ENCODE measurements around the gene NOB1. TPM values are rescaled to one million over a fixed set of nuclear protein-coding genes. Genes with fewer than 3 reads are reported as not detected.
A peak's percentile ranks its signal among the peaks of the same experiment; 100 is the strongest.
"Not testable (repeated sequence)": the region's sequence is repeated elsewhere in the genome, so short reads cannot be mapped to it uniquely, and the experiment has no call there.

Gene NOB1
- total and polyA plus RNA-seq, 7 experiments from 2014 or later, result 24.1 to 72.8 (median 46.5) TPM

DNA sequence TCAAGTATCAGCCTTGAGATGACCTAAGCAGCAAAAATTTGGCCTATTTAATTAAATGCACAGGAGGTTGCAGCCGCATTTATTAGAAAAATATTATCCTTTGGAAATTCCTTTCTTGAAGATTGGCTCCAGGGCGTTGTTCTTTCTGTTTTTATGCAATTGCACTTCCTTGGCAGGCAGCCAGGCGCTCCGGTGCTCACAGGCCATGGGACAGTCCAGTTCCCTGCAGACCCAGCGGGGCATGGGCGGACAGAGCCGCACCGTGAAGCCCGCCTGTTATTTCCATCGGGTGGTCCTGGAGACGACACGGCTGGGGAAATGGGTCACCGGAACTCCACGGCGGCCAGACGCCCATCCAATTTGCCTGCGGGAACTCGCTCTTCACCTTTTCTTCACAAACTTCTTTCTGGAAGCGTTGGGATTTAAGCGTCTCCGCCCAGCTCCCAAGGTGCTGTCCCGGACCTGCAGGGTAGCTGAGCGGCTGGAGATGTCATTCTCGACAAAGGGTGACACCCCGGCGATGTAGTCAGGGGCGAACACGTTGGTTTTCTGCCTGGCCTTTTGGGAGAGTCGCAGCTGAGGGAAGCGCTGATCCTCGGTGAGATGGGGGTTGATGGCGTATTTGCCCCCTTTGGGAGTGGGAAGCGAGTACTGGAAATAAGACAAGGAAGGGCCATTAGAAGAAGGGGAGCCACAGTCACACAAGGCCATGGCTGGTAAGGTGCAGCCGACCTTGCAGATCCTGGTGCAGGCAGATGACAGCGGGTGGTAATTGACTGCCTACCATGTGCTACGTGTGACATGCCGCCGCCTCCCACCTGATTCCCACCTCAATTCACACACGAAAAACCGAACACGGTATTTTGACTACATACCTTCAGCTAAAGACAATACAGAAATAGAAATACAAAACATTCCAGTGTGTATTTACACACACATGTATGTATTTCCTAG lies 12.5 kb downstream of the NOB1 start:
- H3K9me3 ChIP-seq (ENCODE audit: control insufficient read depth in 2 of 3, low read length in 3 of 3), result no peaks in the 10 kb centered on the region
- H3K27me3 ChIP-seq (ENCODE audit: control insufficient read depth in 2 of 2, insufficient read depth in 2 of 2, low read length in 2 of 2), result no peaks in the 10 kb centered on the region
- Mint-ChIP-seq H3K27ac (no peak overlapping the region), H3K4me3 (no peak overlapping the region), H3K9me3 (no peaks in the 10 kb centered on the region), H3K27me3 (no peaks in the 10 kb centered on the region), H3K36me3 (peaks cover 13 to 48% (median 25%) of the 10 kb centered on the region in 5 donors), H3K4me1 (peaks cover 0 to 8% (median 0%) of the 10 kb centered on the region in 7 donors)
- DNase-seq (no peak), ATAC-seq (no peak)
- intact Hi-C loops (cut with micrococcal nuclease), result loop anchor here in 1 of 2 donors (2.0 kb wide), 1 partner anchor 15 kb away; the partner anchor contains the start of gene NQO1
- no peak overlapping the region for H3K27ac ChIP-seq (ENCODE audit: low read depth, low read length)
- H3K36me3 ChIP-seq (ENCODE audit: control insufficient read depth in 2 of 3, insufficient read depth in 3 of 3, low read length in 3 of 3), result peaks cover 12 to 71% (median 20%) of the 10 kb centered on the region in 3 experiments
- ChIA-PET CTCF (interaction anchor here (0.6 kb wide), 1 partner anchor 133 kb away, joined by 4 read pairs; no protein-coding TSS in a partner anchor), POLR2A (no interaction called here)
- no peak overlapping the region for H3K4me3 ChIP-seq (ENCODE audit: low read length)
- H3K4me1 ChIP-seq (ENCODE audit: control insufficient read depth in 2 of 2, insufficient read depth in 2 of 2, low read length in 2 of 2), result no peaks in the 10 kb centered on the region

- DNase-seq (no peak), ATAC-seq (no peak)
- Mint-ChIP-seq H3K36me3 (peaks cover 13 to 45% (median 24%) of the 10 kb centered on the region in 5 donors), H3K27ac (no peak overlapping the region), H3K4me1 (peaks cover 0 to 8% (median 0%) of the 10 kb centered on the region in 7 donors), H3K4me3 (no peak overlapping the region), H3K27me3 (no peaks in the 10 kb centered on the region), H3K9me3 (no peaks in the 10 kb centered on the region)
- no peaks in the 10 kb centered on the region for H3K4me1 ChIP-seq (ENCODE audit: control insufficient read depth in 2 of 2, insufficient read depth in 2 of 2, low read length in 2 of 2)
- intact Hi-C loops (cut with micrococcal nuclease), result no loop called here
- ChIA-PET POLR2A (interaction anchor here (0.6 kb wide), 1 partner anchor 9 kb away, joined by 3 read pairs; no protein-coding TSS in a partner anchor), CTCF (interaction anchor here (0.9 kb wide), 1 partner anchor 13 kb away, joined by 4 read pairs; the partner anchor contains the start of gene NOB1)
- H3K27me3 ChIP-seq (ENCODE audit: control insufficient read depth in 2 of 2, insufficient read depth in 2 of 2, low read length in 2 of 2), result no peaks in the 10 kb centered on the region
- no peak overlapping the region for H3K27ac ChIP-seq (ENCODE audit: low read depth, low read length)
- H3K36me3 ChIP-seq (ENCODE audit: control insufficient read depth in 2 of 3, insufficient read depth in 3 of 3, low read length in 3 of 3), result peaks cover 12 to 66% (median 16%) of the 10 kb centered on the region in 3 experiments
- no peak overlapping the region for H3K4me3 ChIP-seq (ENCODE audit: low read length)
- no peaks in the 10 kb centered on the region for H3K9me3 ChIP-seq (ENCODE audit: control insufficient read depth in 2 of 3, low read length in 3 of 3)
Measured at GRCh38 chr16:69741519-69741918, 13.2 kb downstream of the NOB1 start.

DNA sequence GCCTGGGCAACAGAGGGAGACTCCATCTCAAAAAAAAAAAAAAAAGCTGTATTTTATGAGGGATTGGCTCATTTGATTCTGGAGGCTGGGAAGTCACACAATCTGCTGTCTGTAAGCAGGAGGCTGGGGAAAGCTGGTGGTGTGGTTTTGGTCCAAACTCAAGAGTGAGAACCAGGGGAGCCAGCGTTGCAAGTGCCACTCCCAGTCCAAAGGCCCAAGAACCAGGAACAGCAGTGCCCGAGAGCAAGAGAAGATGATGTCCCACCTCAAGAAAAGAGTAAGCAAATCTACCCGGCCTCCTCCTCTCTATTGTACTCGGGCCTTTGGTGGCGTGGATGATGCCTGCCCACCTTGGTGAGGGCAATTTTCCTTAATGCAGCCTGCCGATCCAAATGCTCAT lies 22.6 kb downstream of the NOB1 start:
- Histone ChIP-seq H3K4me3 (ENCODE audit: low read length) (no peak overlapping the region), H3K9me3 (ENCODE audit: control insufficient read depth in 2 of 3, low read length in 3 of 3) (no peaks in the 10 kb centered on the region), H3K27ac (ENCODE audit: low read depth, low read length) (no peak overlapping the region), H3K4me1 (ENCODE audit: control insufficient read depth in 2 of 2, insufficient read depth in 2 of 2, low read length in 2 of 2) (peaks cover 4 to 7% of the 10 kb centered on the region in 2 donors), H3K27me3 (ENCODE audit: control insufficient read depth in 2 of 2, insufficient read depth in 2 of 2, low read length in 2 of 2) (no peaks in the 10 kb centered on the region), H3K36me3 (ENCODE audit: control insufficient read depth in 2 of 3, insufficient read depth in 3 of 3, low read length in 3 of 3) (no peaks in the 10 kb centered on the region)
- Mint-ChIP-seq H3K27ac (peak overlapping the region in 1 of 9 donors; percentile 86), H3K4me1 (peaks cover 1 to 16% (median 5%) of the 10 kb centered on the region in 7 donors), H3K36me3 (no peaks in the 10 kb centered on the region), H3K4me3 (no peak overlapping the region), H3K27me3 (no peaks in the 10 kb centered on the region), H3K9me3 (no peaks in the 10 kb centered on the region)
- no peak for DNase-seq
- CTCF ChIA-PET, result interaction anchor here (1.5 kb wide), 1 partner anchor 22 kb away, joined by 4 read pairs; the partner anchor contains the start of gene NOB1
- no peak for ATAC-seq
- intact Hi-C loops (cut with micrococcal nuclease), result no loop called here
- POLR2A ChIA-PET, result interaction anchor here (1.2 kb wide), 1 partner anchor 9 kb away, joined by 6 read pairs; no protein-coding TSS in a partner anchor

DNA sequence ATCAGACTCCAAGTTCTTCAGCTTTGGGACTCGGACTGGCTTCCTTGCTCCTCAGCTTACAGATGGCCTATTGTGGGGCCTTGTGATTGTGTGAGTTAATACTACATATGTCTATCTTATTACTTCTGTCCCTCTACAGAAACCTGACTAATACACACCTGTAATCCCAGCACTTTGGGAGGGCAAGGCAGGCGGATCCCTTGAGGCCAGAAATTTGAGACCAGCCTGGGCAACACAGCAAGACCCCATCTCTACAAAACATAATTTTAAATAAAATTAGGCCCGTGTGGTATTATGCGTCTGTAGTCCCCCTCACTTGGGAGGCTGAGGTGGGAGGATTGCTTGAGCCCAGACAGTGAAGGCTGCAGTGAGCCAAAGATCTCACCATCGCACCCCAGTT lies 23.4 kb downstream of the NOB1 start:
- ATAC-seq, H3K9me3 Mint-ChIP-seq: not testable (repeated sequence)
- CTCF ChIA-PET, result interaction anchor here (0.6 to 1.6 kb wide), 3 partner anchors 9 to 23 kb away, joined by 3 to 4 read pairs (median 3); partner anchors contain the start of gene NOB1

DNA sequence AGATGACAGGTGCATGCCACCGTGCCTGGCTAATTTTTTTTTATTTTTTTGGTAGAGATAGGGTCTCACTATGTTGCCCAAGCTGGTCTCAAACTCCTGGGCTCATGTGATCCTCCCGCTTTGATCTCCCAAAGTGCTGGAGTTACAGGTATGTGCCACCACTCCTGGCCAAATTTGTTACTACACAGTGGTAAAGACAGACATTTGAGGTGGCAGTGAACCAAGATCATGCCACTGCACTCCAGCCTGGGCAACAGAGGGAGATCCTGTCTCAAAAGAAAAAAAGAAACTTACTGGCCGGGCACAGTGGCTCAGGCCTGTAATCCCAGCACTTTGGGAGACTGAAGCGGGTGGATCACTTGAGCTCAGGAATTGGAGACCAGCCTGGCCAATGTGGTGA lies 25.7 kb downstream of the NOB1 start:
- peaks cover 15 to 42% (median 27%) of the 10 kb centered on the region in 7 donors for H3K4me1 Mint-ChIP-seq
- H3K4me3 ChIP-seq (ENCODE audit: low read length); DNase-seq; H3K36me3 ChIP-seq (ENCODE audit: control insufficient read depth in 2 of 3, insufficient read depth in 3 of 3, low read length in 3 of 3); H3K27me3 Mint-ChIP-seq; H3K4me3 Mint-ChIP-seq; H3K27me3 ChIP-seq (ENCODE audit: control insufficient read depth in 2 of 2, insufficient read depth in 2 of 2, low read length in 2 of 2); CTCF ChIA-PET; H3K9me3 ChIP-seq (ENCODE audit: control insufficient read depth in 2 of 3, low read length in 3 of 3); H3K27ac Mint-ChIP-seq; H3K27ac ChIP-seq (ENCODE audit: low read depth, low read length); H3K9me3 Mint-ChIP-seq; ATAC-seq; H3K36me3 Mint-ChIP-seq: not testable (repeated sequence)
- POLR2A ChIA-PET, result interaction anchor here (0.5 to 4.8 kb wide), 2 partner anchors 25 to 30 kb away, joined by 3 to 49 read pairs; partner anchors contain the start of gene NOB1
- intact Hi-C loops (cut with micrococcal nuclease), result loop anchor here in 1 of 2 donors (10.0 kb wide), 1 partner anchor 126 kb away; no protein-coding TSS in a partner anchor
- peaks cover 10 to 18% of the 10 kb centered on the region in 2 donors for H3K4me1 ChIP-seq (ENCODE audit: control insufficient read depth in 2 of 2, insufficient read depth in 2 of 2, low read length in 2 of 2)

More for the DNA sequence above, 23.4 kb downstream of the NOB1 start:
- DNase-seq; POLR2A ChIA-PET; H3K9me3 ChIP-seq (ENCODE audit: control insufficient read depth in 2 of 3, low read length in 3 of 3); H3K27ac Mint-ChIP-seq; H3K27me3 ChIP-seq (ENCODE audit: control insufficient read depth in 2 of 2, insufficient read depth in 2 of 2, low read length in 2 of 2); intact Hi-C loops (cut with micrococcal nuclease); H3K36me3 Mint-ChIP-seq; H3K4me3 ChIP-seq (ENCODE audit: low read length); H3K36me3 ChIP-seq (ENCODE audit: control insufficient read depth in 2 of 3, insufficient read depth in 3 of 3, low read length in 3 of 3); H3K27ac ChIP-seq (ENCODE audit: low read depth, low read length); H3K27me3 Mint-ChIP-seq; H3K4me3 Mint-ChIP-seq: not testable (repeated sequence)
- H3K4me1 Mint-ChIP-seq, result peaks cover 9 to 25% (median 13%) of the 10 kb centered on the region in 7 donors
- H3K4me1 ChIP-seq (ENCODE audit: control insufficient read depth in 2 of 2, insufficient read depth in 2 of 2, low read length in 2 of 2), result peaks cover 10 to 12% of the 10 kb centered on the region in 2 donors

GRCh38 chr16:69727916-69728270 lies 26.8 kb downstream of the NOB1 start:
- CTCF ChIA-PET, result interaction anchor here (2.3 kb wide), 1 partner anchor 26 kb away, joined by 18 read pairs; the partner anchor contains the start of gene NOB1
- Histone ChIP-seq H3K27me3 (ENCODE audit: control insufficient read depth in 2 of 2, insufficient read depth in 2 of 2, low read length in 2 of 2) (no peaks in the 10 kb centered on the region), H3K9me3 (ENCODE audit: control insufficient read depth in 2 of 3, low read length in 3 of 3) (no peaks in the 10 kb centered on the region), H3K36me3 (ENCODE audit: control insufficient read depth in 2 of 3, insufficient read depth in 3 of 3, low read length in 3 of 3) (no peaks in the 10 kb centered on the region), H3K4me1 (ENCODE audit: control insufficient read depth in 2 of 2, insufficient read depth in 2 of 2, low read length in 2 of 2) (peaks cover 10 to 18% of the 10 kb centered on the region in 2 donors), H3K27ac (ENCODE audit: low read depth, low read length) (no peak overlapping the region), H3K4me3 (ENCODE audit: low read length) (no peak overlapping the region)
- ATAC-seq (no peak), DNase-seq (no peak)
- Mint-ChIP-seq H3K4me1 (peaks cover 15 to 50% (median 27%) of the 10 kb centered on the region in 7 donors), H3K27ac (peak overlapping the region in 1 of 9 donors; percentile 93), H3K27me3 (no peaks in the 10 kb centered on the region), H3K9me3 (no peaks in the 10 kb centered on the region), H3K36me3 (no peaks in the 10 kb centered on the region), H3K4me3 (peak overlapping the region in 5 of 10 donors; percentile 9 to 96 (median 95))
- intact Hi-C loops (cut with micrococcal nuclease), result loop anchor here (2.0 to 10.0 kb wide), 3 partner anchors 15 to 127 kb away; partner anchors contain the start of gene WWP2 (in 1 of the 2)
- POLR2A ChIA-PET, result interaction anchor here (0.8 to 4.8 kb wide), 4 partner anchors 15 to 409 kb away, joined by 3 to 49 read pairs (median 3); partner anchors contain the start of gene NOB1

All from naive thymus-derived CD4-positive, alpha-beta T cell (primary cell).